Dendritic cell treated with granulocyte-macrophage colony-stimulating factor and Interleukin-4, amounts not matched to agents 40 ng/mL and 50 ng/mL, for 4 days (primary cell): ENCODE results near the gene ENAH.

Experiments
- H3K27ac Mint-ChIP-seq: one replicate; pipeline ENCODE4 v1.8.0; 2022; ENCODE audit warnings: mild to moderate bottlenecking, mixed read lengths
- H3K27me3 Mint-ChIP-seq: one replicate; pipeline ENCODE4 v1.8.0; 2022; ENCODE audit warnings: mild to moderate bottlenecking, mixed read lengths
- H3K36me3 Mint-ChIP-seq: one replicate; pipeline ENCODE4 v1.8.0; 2022; ENCODE audit warnings: low read depth, mixed read lengths
- H3K4me1 Mint-ChIP-seq: one replicate; pipeline ENCODE4 v1.8.0; 2022; ENCODE audit warnings: low read depth, mixed read lengths
- H3K4me3 Mint-ChIP-seq: one replicate; pipeline ENCODE4 v1.8.0; 2022; ENCODE audit warnings: mild to moderate bottlenecking, moderate library complexity, mixed read lengths
- H3K9me3 Mint-ChIP-seq: one replicate; pipeline ENCODE4 v1.8.0; 2022; ENCODE audit warnings: mixed read lengths
- intact Hi-C: fragments of 100-400 bp; cut with micrococcal nuclease; formaldehyde crosslinking; loops from one replicate; pipeline ENCODE4 v1.15.0; 2022

Gene ENAH

GRCh38 chr1:225595452-225595851 is 57.5 kb downstream of the ENAH start:
- peaks cover 9% of the 10 kb centered on the region for H3K9me3 Mint-ChIP-seq
- H3K27me3 Mint-ChIP-seq, result no peaks in the 10 kb centered on the region
- H3K4me1 Mint-ChIP-seq, result no peaks in the 10 kb centered on the region
- H3K36me3 Mint-ChIP-seq, result no peaks in the 10 kb centered on the region
- no peak overlapping the region for H3K27ac Mint-ChIP-seq
- intact Hi-C loops, result no loop called here
- H3K4me3 Mint-ChIP-seq, result no peak overlapping the region

- intact Hi-C loops, result no loop called here
- Mint-ChIP-seq H3K27ac (no peak overlapping the region), H3K9me3 (no peaks in the 10 kb centered on the region)
Measured at GRCh38 chr1:225593414-225593813, 59.5 kb downstream of the ENAH start.

GRCh38 chr1:225592362-225593025 is 60.4 kb downstream of the ENAH start:
- peaks cover 2% of the 10 kb centered on the region for H3K27me3 Mint-ChIP-seq
- no peaks in the 10 kb centered on the region for H3K4me1 Mint-ChIP-seq
- no peaks in the 10 kb centered on the region for H3K9me3 Mint-ChIP-seq
- H3K27ac Mint-ChIP-seq, result no peak overlapping the region
- H3K4me3 Mint-ChIP-seq, result no peak overlapping the region
- intact Hi-C loops, result no loop called here
- no peaks in the 10 kb centered on the region for H3K36me3 Mint-ChIP-seq

More at GRCh38 chr1:225593414-225593813, 59.5 kb downstream of the ENAH start:
- H3K4me1 Mint-ChIP-seq, result no peaks in the 10 kb centered on the region
- no peaks in the 10 kb centered on the region for H3K36me3 Mint-ChIP-seq
- H3K27me3 Mint-ChIP-seq, result no peaks in the 10 kb centered on the region
- no peak overlapping the region for H3K4me3 Mint-ChIP-seq

- intact Hi-C loops, result no loop called here
- H3K9me3 Mint-ChIP-seq, result no peaks in the 10 kb centered on the region
- H3K27ac Mint-ChIP-seq, result no peak overlapping the region
- H3K36me3 Mint-ChIP-seq, result no peaks in the 10 kb centered on the region
- no peak overlapping the region for H3K4me3 Mint-ChIP-seq
- H3K27me3 Mint-ChIP-seq, result peaks cover 2% of the 10 kb centered on the region
- no peaks in the 10 kb centered on the region for H3K4me1 Mint-ChIP-seq
Measured at GRCh38 chr1:225587310-225587709, 65.6 kb downstream of the ENAH start.

- intact Hi-C loops, result no loop called here
- Mint-ChIP-seq H3K4me3 (no peak overlapping the region), H3K27ac (no peak overlapping the region)
Measured at GRCh38 chr1:225581186-225581585, 71.7 kb downstream of the ENAH start.

GRCh38 chr1:225580238-225581099 is 72.5 kb downstream of the ENAH start:
- H3K36me3 Mint-ChIP-seq, result no peaks in the 10 kb centered on the region
- no peak overlapping the region for H3K4me3 Mint-ChIP-seq
- H3K9me3 Mint-ChIP-seq, result no peaks in the 10 kb centered on the region
- H3K27me3 Mint-ChIP-seq, result no peaks in the 10 kb centered on the region
- no peaks in the 10 kb centered on the region for H3K4me1 Mint-ChIP-seq
- intact Hi-C loops, result no loop called here
- H3K27ac Mint-ChIP-seq, result no peak overlapping the region

More at GRCh38 chr1:225581186-225581585, 71.7 kb downstream of the ENAH start:
- Mint-ChIP-seq H3K4me1 (no peaks in the 10 kb centered on the region), H3K9me3 (no peaks in the 10 kb centered on the region), H3K36me3 (no peaks in the 10 kb centered on the region), H3K27me3 (no peaks in the 10 kb centered on the region)

- Mint-ChIP-seq H3K4me3 (no peak overlapping the region), H3K4me1 (no peaks in the 10 kb centered on the region), H3K36me3 (no peaks in the 10 kb centered on the region), H3K27me3 (no peaks in the 10 kb centered on the region), H3K27ac (no peak overlapping the region), H3K9me3 (no peaks in the 10 kb centered on the region)
- intact Hi-C loops, result no loop called here
Measured at GRCh38 chr1:225578251-225578977, 74.5 kb downstream of the ENAH start.

- H3K27ac Mint-ChIP-seq, result no peak overlapping the region
- H3K4me3 Mint-ChIP-seq, result no peak overlapping the region
- intact Hi-C loops, result no loop called here
- no peaks in the 10 kb centered on the region for H3K9me3 Mint-ChIP-seq
- no peaks in the 10 kb centered on the region for H3K27me3 Mint-ChIP-seq
- no peaks in the 10 kb centered on the region for H3K36me3 Mint-ChIP-seq
- H3K4me1 Mint-ChIP-seq, result no peaks in the 10 kb centered on the region
Measured at GRCh38 chr1:225577241-225577640, 75.7 kb downstream of the ENAH start.

GRCh38 chr1:225573216-225573615 is 79.7 kb downstream of the ENAH start:
- no peaks in the 10 kb centered on the region for H3K27me3 Mint-ChIP-seq
- H3K9me3 Mint-ChIP-seq, result no peaks in the 10 kb centered on the region

GRCh38 chr1:225572422-225572821 is 80.5 kb downstream of the ENAH start:
- intact Hi-C loops, result no loop called here
- Mint-ChIP-seq H3K27me3 (no peaks in the 10 kb centered on the region), H3K4me3 (no peak overlapping the region), H3K4me1 (no peaks in the 10 kb centered on the region), H3K36me3 (no peaks in the 10 kb centered on the region), H3K27ac (no peak overlapping the region), H3K9me3 (no peaks in the 10 kb centered on the region)

More at GRCh38 chr1:225573216-225573615, 79.7 kb downstream of the ENAH start:
- Mint-ChIP-seq H3K4me3 (no peak overlapping the region), H3K4me1 (no peaks in the 10 kb centered on the region), H3K27ac (no peak overlapping the region), H3K36me3 (no peaks in the 10 kb centered on the region)
- intact Hi-C loops, result no loop called here

- Mint-ChIP-seq H3K4me1 (peaks cover 9% of the 10 kb centered on the region), H3K36me3 (no peaks in the 10 kb centered on the region), H3K4me3 (no peak overlapping the region), H3K27ac (no peak overlapping the region), H3K9me3 (no peaks in the 10 kb centered on the region), H3K27me3 (no peaks in the 10 kb centered on the region)
- intact Hi-C loops, result no loop called here
Measured at GRCh38 chr1:225567789-225568188, 85.1 kb downstream of the ENAH start.

- no peaks in the 10 kb centered on the region for H3K36me3 Mint-ChIP-seq
- no peaks in the 10 kb centered on the region for H3K9me3 Mint-ChIP-seq
- H3K4me3 Mint-ChIP-seq, result no peak overlapping the region
- H3K27ac Mint-ChIP-seq, result peak overlapping the region; percentile 28
- no peaks in the 10 kb centered on the region for H3K27me3 Mint-ChIP-seq
- H3K4me1 Mint-ChIP-seq, result peaks cover 9% of the 10 kb centered on the region
- intact Hi-C loops, result no loop called here
Measured at GRCh38 chr1:225565847-225566246, 87.1 kb downstream of the ENAH start.

GRCh38 chr1:225561675-225562074 is 91.2 kb downstream of the ENAH start:
- Mint-ChIP-seq H3K27ac (no peak overlapping the region), H3K36me3 (no peaks in the 10 kb centered on the region), H3K4me1 (peaks cover 17% of the 10 kb centered on the region), H3K9me3 (no peaks in the 10 kb centered on the region), H3K27me3 (no peaks in the 10 kb centered on the region), H3K4me3 (no peak overlapping the region)
- intact Hi-C loops, result no loop called here

- H3K4me3 Mint-ChIP-seq, result no peak overlapping the region
- no peaks in the 10 kb centered on the region for H3K36me3 Mint-ChIP-seq
- H3K4me1 Mint-ChIP-seq, result peaks cover 8% of the 10 kb centered on the region
- H3K27me3 Mint-ChIP-seq, result no peaks in the 10 kb centered on the region
- intact Hi-C loops, result no loop called here
- no peaks in the 10 kb centered on the region for H3K9me3 Mint-ChIP-seq
- no peak overlapping the region for H3K27ac Mint-ChIP-seq
Measured at GRCh38 chr1:225559902-225560301, 93.0 kb downstream of the ENAH start.
